ENCODE data around the gene TEAD1. TPM values are rescaled to one million over a fixed set of nuclear protein-coding genes. Genes with fewer than 3 reads are reported as not detected.

The TEAD1 gene
- polyA plus RNA-seq, 1 experiment: 79.2 TPM

DNA sequence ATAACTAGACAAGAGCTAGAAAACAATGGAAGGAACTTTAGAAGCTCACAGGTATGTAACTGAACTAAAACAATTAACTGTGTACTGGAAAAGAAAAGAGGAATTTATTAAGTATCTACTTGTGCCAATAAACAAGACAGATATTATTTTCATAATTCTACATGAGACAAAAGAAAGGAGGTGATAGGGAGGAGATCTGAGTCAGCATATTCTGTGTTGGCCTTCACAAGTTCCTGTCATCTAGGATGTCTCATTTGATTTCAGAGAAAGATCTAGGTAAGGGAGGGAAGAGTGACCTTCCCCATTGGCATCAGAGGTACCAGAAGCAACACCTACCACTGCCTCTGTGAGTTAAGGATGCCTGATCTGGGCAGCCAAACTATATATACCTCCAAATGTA is 34.8 kb upstream of the TEAD1 start:
- H3K27me3 ChIP-seq (ENCODE audit: control insufficient read depth, insufficient read depth, low read length): no peaks in the 10 kb centered on the region
- CTCF ChIA-PET: no interaction called here

DNA sequence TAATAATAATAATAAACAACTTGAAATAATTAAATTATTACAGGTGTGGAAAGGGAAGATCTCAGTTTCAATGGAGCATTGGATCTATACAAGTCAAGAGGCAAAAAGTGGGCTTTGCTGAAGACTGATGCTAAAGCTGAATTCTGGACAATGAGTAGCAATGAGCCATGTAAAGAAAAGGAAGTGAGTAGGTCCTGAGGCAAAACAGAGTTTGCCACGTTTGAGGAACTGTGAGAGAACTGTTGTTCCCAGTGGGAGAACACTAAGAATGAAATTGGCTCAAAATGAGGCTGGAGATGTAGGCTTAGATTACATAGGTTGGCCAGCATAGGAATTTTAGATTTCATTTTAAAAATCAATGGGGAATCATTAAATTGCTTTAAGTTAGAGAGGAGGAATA is 33.9 kb upstream of the TEAD1 start:
- Histone ChIP-seq H3K27me3 (ENCODE audit: control insufficient read depth, insufficient read depth, low read length) (no peaks in the 10 kb centered on the region), H3K4me3 (ENCODE audit: low read depth, low read length) (no peak overlapping the region), H3K36me3 (ENCODE audit: control insufficient read depth, insufficient read depth, low read length) (no peaks in the 10 kb centered on the region)
- TF ChIP-seq CTCF (IDR thresholded peaks at IDR 0.05; ENCODE audit: insufficient read depth, low read depth, low read length): no peak
- no peak for DNase-seq (ENCODE audit: low read depth)
- ChIA-PET POLR2A (no interaction called here), CTCF (no interaction called here)

More for the DNA sequence above, 34.8 kb upstream of the TEAD1 start:
- Histone ChIP-seq H3K36me3 (ENCODE audit: control insufficient read depth, insufficient read depth, low read length) (no peaks in the 10 kb centered on the region), H3K4me3 (ENCODE audit: low read depth, low read length) (no peak overlapping the region)
- POLR2A ChIA-PET: no interaction called here
- TF ChIP-seq CTCF (IDR thresholded peaks at IDR 0.05; ENCODE audit: insufficient read depth, low read depth, low read length): no peak
- no peak for DNase-seq (ENCODE audit: low read depth)

GRCh38 chr11:12640926-12641849 is 33.0 kb upstream of the TEAD1 start:
- no peaks in the 10 kb centered on the region for H3K36me3 ChIP-seq (ENCODE audit: control insufficient read depth, insufficient read depth, low read length)
- TF ChIP-seq CTCF (IDR thresholded peaks at IDR 0.05; ENCODE audit: insufficient read depth, low read depth, low read length): no peak
- POLR2A ChIA-PET: no interaction called here
- H3K4me3 ChIP-seq (ENCODE audit: low read depth, low read length): no peak overlapping the region
- CTCF ChIA-PET: interaction anchor here (0.7 to 1.2 kb wide), 2 partner anchors 13 to 14 kb away, joined by 3 to 5 read pairs; no protein-coding TSS in a partner anchor
- DNase-seq (ENCODE audit: low read depth): no peak
- no peaks in the 10 kb centered on the region for H3K27me3 ChIP-seq (ENCODE audit: control insufficient read depth, insufficient read depth, low read length)

DNA sequence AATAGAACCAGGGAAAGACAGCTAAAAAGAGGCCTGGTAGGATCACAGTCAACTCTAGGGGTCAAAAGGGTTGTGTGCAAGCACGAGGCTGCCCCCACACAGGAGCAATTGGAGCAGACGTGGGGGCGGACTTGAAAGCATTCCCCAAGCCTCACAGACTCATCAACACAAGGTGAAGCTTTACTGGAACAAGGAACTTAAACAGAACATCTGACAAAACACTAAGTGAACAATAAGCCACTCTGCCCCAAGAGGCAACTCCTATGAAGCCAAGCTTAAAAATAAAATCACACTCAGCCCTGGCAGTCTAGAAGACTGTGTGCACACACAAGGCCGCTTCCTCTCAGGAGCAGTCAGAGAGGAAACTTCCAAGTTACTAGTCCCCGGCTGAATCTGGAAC is 32.2 kb upstream of the TEAD1 start:
- 0 out of 2 replicates have a peak, but pooled peaks have one; percentile 2 for TF ChIP-seq CTCF (IDR thresholded peaks at IDR 0.05; ENCODE audit: insufficient read depth, low read depth, low read length)
- Histone ChIP-seq H3K36me3 (ENCODE audit: control insufficient read depth, insufficient read depth, low read length) (no peaks in the 10 kb centered on the region), H3K4me3 (ENCODE audit: low read depth, low read length) (no peak overlapping the region), H3K27me3 (ENCODE audit: control insufficient read depth, insufficient read depth, low read length) (no peaks in the 10 kb centered on the region)
- ChIA-PET CTCF (interaction anchor here (0.9 to 1.2 kb wide), 3 partner anchors 11 to 14 kb away, joined by 3 to 7 read pairs (median 5); no protein-coding TSS in a partner anchor), POLR2A (no interaction called here)
- DNase-seq (ENCODE audit: low read depth): no peak

DNA sequence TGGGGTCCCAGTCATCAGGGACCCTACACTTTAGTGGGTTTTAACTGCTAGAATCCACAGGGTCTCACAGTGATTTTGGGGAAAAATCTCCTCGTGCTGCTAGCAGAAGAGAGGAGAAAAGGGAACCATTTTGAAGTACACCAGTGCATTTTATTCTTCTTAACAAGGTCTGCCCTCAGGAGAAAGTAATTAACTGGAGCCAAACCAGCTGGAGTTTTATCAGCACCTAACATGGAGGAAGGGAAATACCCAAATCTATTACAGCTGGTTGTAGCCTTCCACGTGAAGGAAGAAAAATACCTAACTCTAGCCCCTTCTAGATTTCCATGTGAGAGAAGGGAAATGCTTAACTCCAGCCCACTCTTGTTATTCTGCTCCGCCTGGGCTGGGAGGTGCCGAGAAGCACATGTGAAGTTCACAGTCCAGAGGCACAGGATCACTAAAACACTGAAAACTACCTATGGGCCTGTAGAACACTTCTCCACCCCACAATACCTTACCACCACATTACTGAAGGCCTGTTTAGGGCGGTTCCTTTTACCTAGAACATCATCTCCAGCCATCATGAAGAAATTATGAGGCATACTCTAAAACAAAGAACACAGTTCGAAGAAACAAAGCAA is 31.3 kb upstream of the TEAD1 start:
- ChIA-PET POLR2A (no interaction called here), CTCF (interaction anchor here (0.6 to 1.2 kb wide), 4 partner anchors 10 to 1109 kb away, joined by 3 to 7 read pairs (median 4); no protein-coding TSS in a partner anchor)
- TF ChIP-seq CTCF (IDR thresholded peaks at IDR 0.05; ENCODE audit: insufficient read depth, low read depth, low read length): no peak
- no peak for DNase-seq (ENCODE audit: low read depth)
- Histone ChIP-seq H3K4me3 (ENCODE audit: low read depth, low read length) (no peak overlapping the region), H3K27me3 (ENCODE audit: control insufficient read depth, insufficient read depth, low read length) (no peaks in the 10 kb centered on the region), H3K36me3 (ENCODE audit: control insufficient read depth, insufficient read depth, low read length) (no peaks in the 10 kb centered on the region)

Measured in BJ (cell line).